ENCODE measurements around the gene DDX19B. TPM values are rescaled to one million over a fixed set of nuclear protein-coding genes. Genes with fewer than 3 reads are reported as not detected.

The DDX19B gene
- total and polyA plus RNA-seq, 11 donors: 13.0 to 34.2 (median 19.6) TPM

DNA sequence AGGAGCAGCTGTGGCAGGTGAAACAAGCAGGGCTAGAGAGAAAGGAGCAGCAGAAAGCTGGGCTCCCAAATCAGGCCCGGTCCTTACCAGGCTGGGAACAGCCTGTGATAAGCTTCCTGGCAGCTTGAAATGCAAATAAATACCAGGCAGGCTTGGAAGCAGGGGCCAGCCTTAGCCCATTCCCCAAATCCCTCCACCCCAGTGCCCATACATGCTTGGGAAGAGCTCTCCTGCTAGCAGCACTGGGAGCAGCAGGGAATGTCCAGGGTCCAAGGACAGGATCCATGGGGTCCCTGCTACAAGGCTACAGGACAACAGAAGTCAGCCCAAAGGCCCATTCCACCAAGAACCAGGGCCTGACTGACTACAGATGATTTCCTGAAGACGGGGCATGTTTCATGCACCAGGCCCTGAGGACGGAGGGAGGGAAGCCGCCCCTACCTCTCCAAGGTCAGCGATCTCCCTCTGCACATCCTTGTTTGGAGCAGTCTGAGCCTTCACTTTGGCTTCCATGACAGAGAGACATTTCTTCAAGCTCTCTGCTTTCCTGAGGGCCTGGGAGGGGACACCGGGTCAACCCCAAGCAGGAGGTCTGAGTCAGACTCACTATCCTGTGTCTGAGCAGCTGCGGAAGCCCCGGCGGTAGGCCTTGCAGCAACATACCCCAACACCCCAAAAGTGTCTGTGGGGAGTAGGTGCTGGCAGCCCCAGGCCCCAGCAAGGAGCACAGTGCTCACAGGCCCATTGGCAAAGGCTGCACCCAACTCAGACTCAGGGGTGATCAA, 44.6 kb upstream of the DDX19B start:
- H3K36me3 ChIP-seq: peaks cover 0 to 85% (median 74%) of the 10 kb centered on the region in 9 donors
- TF ChIP-seq POLR2A (IDR thresholded peaks at IDR 0.05) (no peak), CTCF (IDR thresholded peaks at IDR 0.05) (peak in 2 of 12 donors; percentile 2 to 3)
- WGBS, 4 donors: 90 to 95% (median 92%) methylated on average over 9 of the region's 9 CpGs
- H3K27me3 ChIP-seq: no peaks in the 10 kb centered on the region
- no peaks in the 10 kb centered on the region for H3K9me3 ChIP-seq
- H3K4me3 ChIP-seq: no peak overlapping the region
- ATAC-seq (no peak), DNase-seq (no peak)
- peaks cover 0 to 27% (median 15%) of the 10 kb centered on the region in 12 donors for H3K4me1 ChIP-seq
- intact Hi-C loops (cut with DNase I): no loop called here
- H3K27ac ChIP-seq: no peak overlapping the region

DNA sequence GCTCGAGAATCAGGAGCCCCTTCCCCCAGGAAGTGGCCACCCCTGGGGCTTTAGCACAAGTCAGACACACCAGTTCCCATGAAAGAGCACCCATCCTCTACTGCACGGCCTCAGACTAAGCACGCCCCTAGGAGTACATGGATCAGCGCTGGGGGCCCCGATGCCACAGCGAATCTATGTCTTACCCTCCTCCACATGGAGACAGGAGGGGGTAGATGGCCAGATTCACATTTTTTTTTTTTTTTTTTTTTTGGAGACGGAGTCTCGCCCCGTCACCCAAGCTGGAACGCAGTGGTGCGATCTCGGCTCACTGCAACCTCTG, 44.1 kb upstream of the DDX19B start:
- no peaks in the 10 kb centered on the region for H3K27me3 ChIP-seq
- intact Hi-C loops (cut with DNase I): no loop called here
- ATAC-seq: no peak
- TF ChIP-seq POLR2A (IDR thresholded peaks at IDR 0.05) (no peak), CTCF (IDR thresholded peaks at IDR 0.05) (no peak)
- H3K9me3 ChIP-seq: no peaks in the 10 kb centered on the region
- H3K4me3 ChIP-seq: no peak overlapping the region
- DNase-seq: no peak
- peaks cover 0 to 22% (median 10%) of the 10 kb centered on the region in 12 donors for H3K4me1 ChIP-seq
- 94 to 96% (median 95%) methylated on average over 12 of the region's 12 CpGs for WGBS, 4 donors
- peaks cover 0 to 85% (median 79%) of the 10 kb centered on the region in 9 donors for H3K36me3 ChIP-seq
- no peak overlapping the region for H3K27ac ChIP-seq

DNA sequence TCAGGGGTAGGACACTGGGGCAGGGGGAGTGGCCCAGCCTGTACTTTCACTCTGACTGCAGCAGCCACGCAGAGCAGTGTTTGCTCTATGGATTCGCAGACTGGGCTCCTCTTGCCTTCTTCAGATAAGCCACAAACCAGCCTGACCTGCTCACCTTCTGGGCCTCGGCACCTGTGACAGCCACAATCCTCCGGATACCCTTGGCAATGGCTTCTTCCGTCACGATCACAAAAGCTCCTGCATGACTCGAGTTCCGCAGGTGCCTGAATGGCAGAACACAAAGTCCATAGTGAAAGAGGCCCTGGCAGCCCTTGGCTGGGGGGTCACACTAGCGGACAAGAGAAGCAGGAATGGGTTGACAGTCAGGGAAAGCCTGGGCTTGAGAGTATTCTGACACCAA, 43.4 kb upstream of the DDX19B start:
- intact Hi-C loops (cut with DNase I): no loop called here
- TF ChIP-seq POLR2A (IDR thresholded peaks at IDR 0.05) (no peak), CTCF (IDR thresholded peaks at IDR 0.05) (no peak)
- peaks cover 0 to 87% (median 86%) of the 10 kb centered on the region in 9 donors for H3K36me3 ChIP-seq
- WGBS, 4 donors: 94 to 97% (median 96%) methylated on average over 8 to 9 of the region's 9 CpGs
- H3K9me3 ChIP-seq: no peaks in the 10 kb centered on the region
- ATAC-seq: no peak
- H3K27ac ChIP-seq: no peak overlapping the region
- H3K4me1 ChIP-seq: peaks cover 0 to 15% (median 4%) of the 10 kb centered on the region in 12 donors
- no peak for DNase-seq
- no peaks in the 10 kb centered on the region for H3K27me3 ChIP-seq
- no peak overlapping the region for H3K4me3 ChIP-seq

DNA sequence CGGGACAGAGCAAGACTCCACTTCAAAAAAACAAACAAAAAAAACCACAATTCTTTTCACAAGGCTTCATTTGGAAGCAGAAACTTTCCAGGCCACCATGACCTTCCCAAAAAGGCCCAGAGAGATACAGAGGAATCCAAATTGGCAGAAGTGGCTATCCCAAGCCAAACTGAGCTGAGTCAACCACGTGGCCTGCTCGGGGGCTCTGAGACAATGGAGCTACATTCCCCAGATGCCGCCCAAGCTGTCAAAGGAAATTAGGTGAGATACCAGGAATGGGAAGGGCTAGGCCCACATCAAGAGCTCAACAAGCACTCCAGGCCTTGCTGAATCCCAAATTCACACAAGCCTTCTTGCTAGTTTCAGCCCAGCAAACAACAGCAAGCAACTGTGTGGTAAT, 41.6 kb upstream of the DDX19B start:
- TF ChIP-seq POLR2A (IDR thresholded peaks at IDR 0.05): no peak
- no peak for TF ChIP-seq CTCF (IDR thresholded peaks at IDR 0.05)
- intact Hi-C loops (cut with DNase I): no loop called here
- DNase-seq: no peak
- no peaks in the 10 kb centered on the region for H3K27me3 ChIP-seq
- no peaks in the 10 kb centered on the region for H3K9me3 ChIP-seq
- peaks cover 0 to 100% (median 100%) of the 10 kb centered on the region in 9 donors for H3K36me3 ChIP-seq
- ATAC-seq: no peak
- no peak overlapping the region for H3K4me3 ChIP-seq
- H3K4me1 ChIP-seq: peaks cover 0 to 8% (median 0%) of the 10 kb centered on the region in 12 donors
- WGBS, 4 donors: 34 to 46% (median 41%) methylated on average over 4 of the region's 4 CpGs
- no peak overlapping the region for H3K27ac ChIP-seq

Data from heart left ventricle (tissue), 16 donors.